B cell (primary cell): ENCODE data around the gene DUSP1. TPM values are rescaled to one million over a fixed set of nuclear protein-coding genes. Genes with fewer than 3 reads are reported as not detected.

ENCODE experiments used
- ATAC-seq: fragments of 200-7000 bp; cut with Tn5 transposase; one replicate; pipeline ENCODE4 v1.10.0; 2021; ENCODE audit warnings: low read depth, mild to moderate bottlenecking, moderate number of reproducible peaks, moderate library complexity
- CTCF ChIA-PET: fragments of 350-600 bp; sonication (Branson Sonifier 250); formaldehyde crosslinking; loops from one replicate; lab custom pipeline; 2021; ENCODE audit warnings: antibody characterized with exemption, inconsistent platforms; lab: Charles Lee
- POLR2A ChIA-PET: fragments of 350-600 bp; sonication (Branson Sonifier 250); formaldehyde crosslinking; loops from one replicate; lab custom pipeline; 2021; ENCODE audit warnings: antibody characterized with exemption; lab: Charles Lee
- DNase-seq: peaks from one replicate; pipeline ENCODE4 v3.0.0; 2013
- H2AFZ ChIP-seq: 2 replicates; pipeline ENCODE4 v1.6.1; 2012; ENCODE audit warnings: mild to moderate bottlenecking, low read depth, low read length; ENCODE audit not compliant: insufficient read depth, poor library complexity, severe bottlenecking
- H3K27ac ChIP-seq, 2 donors: 1 replicate in 1 of 2; 2 replicates in 1 of 2; pipeline ENCODE4 v1.5.1; 2012 to 2013; ENCODE audit warnings: low read length in 2 of 2, mild to moderate bottlenecking in 2 of 2, moderate library complexity in 1 of 2
- H3K27me3 ChIP-seq, 4 experiments: fragments of 200-600 bp in 1 of 4; sonication (generic) in 1 of 4; replicated peaks in 1 of 4; 1 replicate in 2 of 4; 2 replicates in 2 of 4; pipeline versions ENCODE4 v1.6.1 to v1.7.0; 2013 to 2016; ENCODE audit warnings: low read length in 3 of 4, mild to moderate bottlenecking in 2 of 4, mixed read lengths in 1 of 4, moderate library complexity in 1 of 4; ENCODE audit not compliant: insufficient read depth in 4 of 4, control insufficient read depth in 3 of 4; ENCODE audit errors: control extremely low read depth in 1 of 4
- H3K36me3 ChIP-seq, 2 experiments: replicated peaks in 1 of 2; 1 replicate in 1 of 2; 2 replicates in 1 of 2; pipeline versions ENCODE4 v1.6.1 to v1.7.1; 2013; ENCODE audit warnings: low read length in 1 of 2; ENCODE audit not compliant: insufficient read depth in 2 of 2, control insufficient read depth in 1 of 2; ENCODE audit errors: control extremely low read depth in 1 of 2, extremely low read depth in 1 of 2
- H3K4me1 ChIP-seq, 2 donors: fragments of 200-600 bp in 1 of 2; sonication (generic) in 1 of 2; 1 replicate in 1 of 2; 2 replicates in 1 of 2; pipeline versions ENCODE4 v1.5.1 to v1.6.1; 2013 to 2017; ENCODE audit warnings: low read length in 2 of 2; ENCODE audit not compliant: control insufficient read depth in 2 of 2, insufficient read depth in 2 of 2
- H3K4me2 ChIP-seq: replicated peaks from 2 replicates; pipeline ENCODE3; 2012; ENCODE audit warnings: mild to moderate bottlenecking, low read depth, low read length; ENCODE audit not compliant: poor library complexity, severe bottlenecking
- H3K4me3 ChIP-seq, 5 experiments: fragments of 200-600 bp in 1 of 5; sonication (generic) in 1 of 5; 1 replicate in 3 of 5; 2 replicates in 2 of 5; pipeline versions ENCODE4 v1.5.1 to v1.7.0; 2011 to 2016; ENCODE audit warnings: low read length in 4 of 5, mild to moderate bottlenecking in 4 of 5, low read depth in 2 of 5, control low read depth in 1 of 5, moderate library complexity in 1 of 5; ENCODE audit not compliant: insufficient read depth in 1 of 5; ENCODE audit errors: control extremely low read depth in 1 of 5, extremely low read depth in 1 of 5
- H3K79me2 ChIP-seq: fragments of 200-600 bp; sonication (generic); one replicate; pipeline ENCODE4 v1.6.0; 2016; ENCODE audit warnings: low read length; ENCODE audit not compliant: control insufficient read depth, insufficient read depth
- H3K9ac ChIP-seq: fragments of 200-600 bp; sonication (generic); 2 replicates; pipeline ENCODE4 v1.6.1; 2017; ENCODE audit warnings: mild to moderate bottlenecking, low read length, moderate library complexity
- H3K9me3 ChIP-seq, 3 donors: one replicate each; pipeline versions ENCODE4 v1.6.1 to v1.7.1; 2013; ENCODE audit warnings: low read length in 2 of 3; ENCODE audit not compliant: control insufficient read depth in 2 of 3, insufficient read depth in 1 of 3; ENCODE audit errors: control extremely low read depth in 1 of 3
- H4K20me1 ChIP-seq: 2 replicates; pipeline ENCODE4 v1.6.0; 2012; ENCODE audit warnings: mild to moderate bottlenecking, low read length; ENCODE audit not compliant: insufficient read depth, control insufficient read depth, poor library complexity, severe bottlenecking
- H3K27ac Mint-ChIP-seq: one replicate; pipeline ENCODE4 v1.8.0; 2021; ENCODE audit warnings: mixed read lengths
- H3K27me3 Mint-ChIP-seq: one replicate; pipeline ENCODE4 v1.8.0; 2021; ENCODE audit warnings: mixed read lengths
- H3K4me1 Mint-ChIP-seq: one replicate; pipeline ENCODE4 v1.8.0; 2021; ENCODE audit warnings: mixed read lengths
- H3K4me3 Mint-ChIP-seq: one replicate; pipeline ENCODE4 v1.8.0; 2021; ENCODE audit warnings: mixed read lengths
- H3K9me3 Mint-ChIP-seq: one replicate; pipeline ENCODE4 v1.8.0; 2022; ENCODE audit warnings: mixed read lengths; ENCODE audit not compliant: insufficient read depth
- CTCF ChIP-seq: fragments of 200-600 bp; IDR thresholded peaks from one replicate; pipeline ENCODE4 v1.8.0; 2022; ENCODE audit warnings: antibody characterized with exemption, mild to moderate bottlenecking
- EZH2 ChIP-seq: IDR thresholded peaks from 2 replicates; pipeline ENCODE4 v1.6.1; 2012; ENCODE audit warnings: borderline replicate concordance, low read depth, mild to moderate bottlenecking, moderate library complexity, low read length; ENCODE audit not compliant: insufficient read depth, poor library complexity, severe bottlenecking
- WGBS: methylation state at CpG from one replicate; pipeline ENCODE4 v1.1.5; 2013; ENCODE audit warnings: missing lambda C conversion rate; ENCODE audit not compliant: insufficient coverage; 5-methylcytosine and 5-hydroxymethylcytosine counted together
- intact Hi-C: fragments of 100-400 bp; cut with micrococcal nuclease; formaldehyde crosslinking; loops from one replicate; pipeline ENCODE4 v1.10.0; 2022
- polyA plus RNA-seq: library from polyadenylated mRNA; depleted of rRNA; stranded (reverse); fragments of >200 nt; gene quantifications from 2 replicates; pipeline ENCODE4 v1.2.3, GENCODE V29; 2012
- total RNA-seq, 2 donors: library from RNA; stranded (reverse); fragments of 120-200 nt in 1 of 2; gene quantifications; 1 replicate in 1 of 2; 2 replicates in 1 of 2; pipeline versions ENCODE4 v1.2.3 to v1.2.4, GENCODE V29; 2013 to 2022

DUSP1 gene
- total and polyA plus RNA-seq, 2 donors (not counting 1 experiment from before 2014, with no cell fraction given), result 71.2 to 4,228 TPM

DNA sequence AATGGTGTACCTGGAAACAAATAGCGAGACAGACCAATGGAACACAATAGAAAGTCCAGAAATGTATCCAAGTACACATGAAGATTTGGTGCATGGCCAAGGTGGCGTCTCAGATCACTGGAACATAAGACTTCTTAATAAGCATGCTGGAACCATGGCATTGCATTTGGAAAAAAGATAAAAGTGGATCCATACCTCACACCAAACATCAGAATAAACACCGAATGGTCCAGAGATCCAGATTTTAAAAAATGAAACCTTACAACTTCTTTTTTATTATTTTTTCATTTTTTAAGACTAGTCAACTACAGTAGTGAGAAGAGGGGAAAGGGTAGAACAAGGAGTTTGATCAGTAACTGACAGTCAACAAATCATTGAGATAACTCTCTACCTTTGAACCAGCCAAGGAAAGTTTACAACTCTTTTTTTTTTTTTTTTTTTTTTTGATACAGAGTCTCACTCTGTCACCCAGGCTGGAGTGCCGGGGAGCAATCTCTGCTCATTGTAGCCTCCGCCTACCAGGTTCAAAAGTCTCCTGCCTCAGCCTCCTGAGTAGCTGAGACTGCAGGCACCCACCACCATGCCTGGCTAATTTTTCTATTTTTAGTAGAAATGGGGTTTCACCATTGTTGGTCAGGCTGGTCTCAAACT lies 8.8 kb upstream of the DUSP1 start:
- Mint-ChIP-seq H3K4me3 (no peak overlapping the region), H3K9me3 (no peaks in the 10 kb centered on the region), H3K27ac (no peak overlapping the region), H3K4me1 (peaks cover 29% of the 10 kb centered on the region), H3K27me3 (no peaks in the 10 kb centered on the region)
- DNase-seq (no peak), ATAC-seq (no peak)
- Histone ChIP-seq H3K4me1 (peaks cover 18 to 19% of the 10 kb centered on the region in 2 donors), H3K36me3 (no peaks in the 10 kb centered on the region), H3K27me3 (no peaks in the 10 kb centered on the region), H4K20me1 (no peaks in the 10 kb centered on the region), H3K9ac (no peak overlapping the region), H3K27ac (no peak overlapping the region), H3K79me2 (no peaks in the 10 kb centered on the region), H3K9me3 (no peaks in the 10 kb centered on the region), H3K4me2 (no peak overlapping the region), H3K4me3 (no peak overlapping the region), H2AFZ (no peak overlapping the region)
- CTCF ChIA-PET, result interaction anchor here (1.0 to 1.3 kb wide), 2 partner anchors 65 to 153 kb away, joined by 3 read pairs; no protein-coding TSS in a partner anchor
- no CpG with 5 or more reads among the region's 5 CpGs for WGBS
- TF ChIP-seq EZH2, result no peak
- no peak for TF ChIP-seq CTCF
- POLR2A ChIA-PET, result interaction anchor here (0.7 kb wide), 1 partner anchor 132 kb away, joined by 3 read pairs; no protein-coding TSS in a partner anchor
- intact Hi-C loops, result loop anchor here (10.0 kb wide), 2 partner anchors 775 to 1395 kb away; partner anchors contain the start of genes FBXW11 and NPM1
